Endothelial cell of umbilical vein (primary cell): ENCODE data around the gene CEP78.

ENCODE experiments used
- JUN ChIP-seq: IDR thresholded peaks from 2 replicates; pipeline ENCODE4 v1.6.1; 2011; ENCODE audit warnings: borderline replicate concordance, low read depth; ENCODE audit not compliant: insufficient read length, insufficient read depth
- POLR2AphosphoS5 ChIP-seq: IDR thresholded peaks from 2 replicates; pipeline ENCODE4 v1.6.1; 2012; ENCODE audit warnings: low read depth, mild to moderate bottlenecking, control low read depth, low read length, moderate library complexity; ENCODE audit not compliant: insufficient read depth
- TF ChIP-seq, protein P1 (sequence below), 2 donors: IDR thresholded peaks; 1 replicate in 1 of 2; 2 replicates in 1 of 2; pipeline ENCODE4 v1.5.1; 2011; ENCODE audit warnings: low read length in 2 of 2, mild to moderate bottlenecking in 2 of 2, moderate library complexity in 2 of 2, control low read depth in 1 of 2, inconsistent platforms in 1 of 2, low read depth in 1 of 2; ENCODE audit not compliant: insufficient read depth in 1 of 2; ENCODE audit errors: extremely low read depth in 1 of 2

DNA sequence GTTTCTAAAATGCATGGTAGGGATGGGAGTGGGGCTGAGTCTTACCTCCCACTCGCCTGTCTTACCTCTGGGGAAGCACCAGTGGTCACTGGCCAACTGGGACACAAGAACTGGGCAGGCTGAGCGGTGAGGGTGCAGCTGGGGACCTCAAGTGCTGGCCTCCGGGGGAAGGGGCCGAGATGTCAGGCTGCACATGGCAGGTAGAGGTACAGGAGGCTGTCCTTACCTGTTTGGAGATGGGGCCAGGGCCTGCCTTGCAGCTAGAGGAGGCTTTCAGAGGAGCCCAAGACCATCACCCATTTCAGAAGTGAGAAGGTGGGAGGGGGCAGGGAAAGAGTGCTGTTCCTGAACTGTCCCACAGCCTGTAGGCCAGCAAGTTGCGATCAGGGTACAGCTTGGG is 75.2 kb downstream of the CEP78 start:
- no peak for TF ChIP-seq JUN
- no peak for TF ChIP-seq POLR2AphosphoS5
- TF ChIP-seq, protein P1, sequence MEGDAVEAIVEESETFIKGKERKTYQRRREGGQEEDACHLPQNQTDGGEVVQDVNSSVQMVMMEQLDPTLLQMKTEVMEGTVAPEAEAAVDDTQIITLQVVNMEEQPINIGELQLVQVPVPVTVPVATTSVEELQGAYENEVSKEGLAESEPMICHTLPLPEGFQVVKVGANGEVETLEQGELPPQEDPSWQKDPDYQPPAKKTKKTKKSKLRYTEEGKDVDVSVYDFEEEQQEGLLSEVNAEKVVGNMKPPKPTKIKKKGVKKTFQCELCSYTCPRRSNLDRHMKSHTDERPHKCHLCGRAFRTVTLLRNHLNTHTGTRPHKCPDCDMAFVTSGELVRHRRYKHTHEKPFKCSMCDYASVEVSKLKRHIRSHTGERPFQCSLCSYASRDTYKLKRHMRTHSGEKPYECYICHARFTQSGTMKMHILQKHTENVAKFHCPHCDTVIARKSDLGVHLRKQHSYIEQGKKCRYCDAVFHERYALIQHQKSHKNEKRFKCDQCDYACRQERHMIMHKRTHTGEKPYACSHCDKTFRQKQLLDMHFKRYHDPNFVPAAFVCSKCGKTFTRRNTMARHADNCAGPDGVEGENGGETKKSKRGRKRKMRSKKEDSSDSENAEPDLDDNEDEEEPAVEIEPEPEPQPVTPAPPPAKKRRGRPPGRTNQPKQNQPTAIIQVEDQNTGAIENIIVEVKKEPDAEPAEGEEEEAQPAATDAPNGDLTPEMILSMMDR (IDR thresholded peaks at IDR 0.05; ENCODE audit: extremely low read depth in 1 of 2, insufficient read depth in 1 of 2, low read depth in 1 of 2, low read length in 2 of 2): no peak
